ENCODE results near the gene DGKZ.

DNA sequence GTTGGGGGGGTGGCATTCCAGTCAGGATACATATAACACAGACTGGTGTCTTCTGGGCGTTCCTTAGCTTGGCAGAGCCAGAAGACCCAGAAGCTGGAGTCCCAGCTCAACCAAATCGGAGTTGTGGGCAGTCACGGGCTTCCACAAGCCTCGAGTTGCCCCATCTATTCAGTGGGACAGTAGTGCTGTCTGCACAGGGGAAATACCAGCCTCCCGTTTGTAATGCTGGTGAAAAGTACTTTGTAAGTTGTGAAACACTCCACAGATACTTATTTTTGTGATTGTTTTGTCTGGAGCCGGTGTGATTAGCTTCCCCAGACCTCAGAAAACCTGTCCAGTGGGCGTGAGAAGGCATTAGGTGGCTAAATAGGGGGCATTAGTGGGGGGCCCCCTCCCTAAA, 13.6 kb downstream of the DGKZ start:
- no peak for TF ChIP-seq POLR2A (IDR thresholded peaks at IDR 0.05)
- TF ChIP-seq, protein P1, sequence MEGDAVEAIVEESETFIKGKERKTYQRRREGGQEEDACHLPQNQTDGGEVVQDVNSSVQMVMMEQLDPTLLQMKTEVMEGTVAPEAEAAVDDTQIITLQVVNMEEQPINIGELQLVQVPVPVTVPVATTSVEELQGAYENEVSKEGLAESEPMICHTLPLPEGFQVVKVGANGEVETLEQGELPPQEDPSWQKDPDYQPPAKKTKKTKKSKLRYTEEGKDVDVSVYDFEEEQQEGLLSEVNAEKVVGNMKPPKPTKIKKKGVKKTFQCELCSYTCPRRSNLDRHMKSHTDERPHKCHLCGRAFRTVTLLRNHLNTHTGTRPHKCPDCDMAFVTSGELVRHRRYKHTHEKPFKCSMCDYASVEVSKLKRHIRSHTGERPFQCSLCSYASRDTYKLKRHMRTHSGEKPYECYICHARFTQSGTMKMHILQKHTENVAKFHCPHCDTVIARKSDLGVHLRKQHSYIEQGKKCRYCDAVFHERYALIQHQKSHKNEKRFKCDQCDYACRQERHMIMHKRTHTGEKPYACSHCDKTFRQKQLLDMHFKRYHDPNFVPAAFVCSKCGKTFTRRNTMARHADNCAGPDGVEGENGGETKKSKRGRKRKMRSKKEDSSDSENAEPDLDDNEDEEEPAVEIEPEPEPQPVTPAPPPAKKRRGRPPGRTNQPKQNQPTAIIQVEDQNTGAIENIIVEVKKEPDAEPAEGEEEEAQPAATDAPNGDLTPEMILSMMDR (IDR thresholded peaks at IDR 0.05) = no peak
